GM18511 (cell line): ENCODE measurements around the gene SLC8A1.

Experiments
- ATAC-seq: cut with Tn5 transposase; IDR thresholded peaks from one replicate; pipeline ENCODE4 v1.9.1; 2021; ENCODE audit warnings: mild to moderate bottlenecking, moderate library complexity; ENCODE audit not compliant: unreplicated experiment

The SLC8A1 gene

GRCh38 chr2:40248294-40248693 is 203.6 kb downstream of the SLC8A1 start:
- no peak for ATAC-seq

- ATAC-seq: peak; percentile 86
Observed at GRCh38 chr2:40244675-40245074, 207.2 kb downstream of the SLC8A1 start.

GRCh38 chr2:40244251-40244650 is 207.6 kb downstream of the SLC8A1 start:
- no peak for ATAC-seq

- no peak for ATAC-seq
Observed at GRCh38 chr2:40243581-40244187, 208.2 kb downstream of the SLC8A1 start.

- ATAC-seq: no peak
Observed at GRCh38 chr2:40242315-40242714, 209.6 kb downstream of the SLC8A1 start.

GRCh38 chr2:40240070-40240469 is 211.8 kb downstream of the SLC8A1 start:
- no peak for ATAC-seq

GRCh38 chr2:40230707-40231432 is 221.0 kb downstream of the SLC8A1 start:
- ATAC-seq: no peak

- ATAC-seq: no peak
Observed at GRCh38 chr2:40230186-40230585, 221.7 kb downstream of the SLC8A1 start.

- ATAC-seq: no peak
Observed at GRCh38 chr2:40228310-40228709, 223.6 kb downstream of the SLC8A1 start.

GRCh38 chr2:40227210-40227609 is 224.7 kb downstream of the SLC8A1 start:
- ATAC-seq: no peak

GRCh38 chr2:40226637-40227036 is 225.3 kb downstream of the SLC8A1 start:
- ATAC-seq: no peak

- no peak for ATAC-seq
Observed at GRCh38 chr2:40225670-40226210, 226.2 kb downstream of the SLC8A1 start.

- ATAC-seq: no peak
Observed at GRCh38 chr2:40224318-40224717, 227.6 kb downstream of the SLC8A1 start.

- no peak for ATAC-seq
Observed at GRCh38 chr2:40220177-40220925, 231.5 kb downstream of the SLC8A1 start.

- no peak for ATAC-seq
Observed at GRCh38 chr2:40219141-40219540, 232.7 kb downstream of the SLC8A1 start.

GRCh38 chr2:40218679-40219078 is 233.2 kb downstream of the SLC8A1 start:
- peak; percentile 86 for ATAC-seq

- ATAC-seq: no peak
Observed at GRCh38 chr2:40213619-40214018, 238.3 kb downstream of the SLC8A1 start.

GRCh38 chr2:40213071-40213470 is 238.8 kb downstream of the SLC8A1 start:
- ATAC-seq: no peak

- no peak for ATAC-seq
Observed at GRCh38 chr2:40210968-40211353, 240.9 kb downstream of the SLC8A1 start.

GRCh38 chr2:40210344-40210967 is 241.4 kb downstream of the SLC8A1 start:
- ATAC-seq: no peak

GRCh38 chr2:40209761-40210160 is 242.1 kb downstream of the SLC8A1 start:
- ATAC-seq: no peak
